GF-D8 (cell line): Measurements from ENCODE around the gene SEMA3B.

Experiments used
- DNase-seq: peaks from one replicate; lab custom pipeline; 2025; lab: John Stamatoyannopoulos, UW

The SEMA3B gene

GRCh38 chr3:50317300-50317699, 48.4 kb downstream of the SEMA3B start:
- DNase-seq, result no peak

GRCh38 chr3:50318163-50318562, 49.2 kb downstream of the SEMA3B start:
- DNase-seq, result no peak

- no peak for DNase-seq
Observed at GRCh38 chr3:50318615-50319014, 49.7 kb downstream of the SEMA3B start.

GRCh38 chr3:50319181-50319893, 50.4 kb downstream of the SEMA3B start:
- no peak for DNase-seq

DNA sequence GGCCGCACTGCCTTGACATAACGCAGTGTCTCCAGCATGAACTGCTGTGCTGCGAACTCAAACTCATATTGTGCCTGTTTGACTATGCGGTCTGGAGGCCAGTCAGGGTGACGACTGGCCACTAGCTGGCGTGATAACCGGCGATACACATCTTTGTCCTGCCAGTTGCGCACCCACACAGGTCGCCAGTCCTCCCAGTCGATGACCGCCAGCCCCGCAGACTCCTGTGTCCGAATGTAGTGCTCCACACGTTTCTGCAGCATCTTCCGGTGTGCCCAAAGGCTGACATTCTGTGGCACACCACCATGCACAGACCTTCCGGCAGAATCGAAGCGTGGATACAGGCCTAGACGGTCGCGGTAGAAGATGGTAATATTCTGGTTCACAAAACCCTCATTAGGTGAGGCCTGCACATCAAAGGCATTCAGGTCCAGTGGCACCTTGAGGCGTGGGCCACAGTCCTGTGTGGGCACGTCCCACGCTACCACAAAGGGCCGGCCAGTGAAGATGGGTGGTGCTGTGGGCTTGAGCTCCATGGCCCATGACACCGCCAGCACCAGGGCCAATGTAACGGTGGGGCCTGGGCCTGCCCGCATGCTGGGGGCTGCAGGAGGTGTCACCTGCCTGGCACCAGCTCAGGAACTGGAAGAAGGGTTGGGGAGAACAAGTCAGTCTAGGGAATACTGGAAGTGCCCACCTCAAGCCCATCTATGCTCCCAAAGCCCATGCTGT, 51.1 kb downstream of the SEMA3B start:
- no peak for DNase-seq

- DNase-seq, result no peak
Observed at GRCh38 chr3:50320853-50321335, 51.9 kb downstream of the SEMA3B start.

DNA sequence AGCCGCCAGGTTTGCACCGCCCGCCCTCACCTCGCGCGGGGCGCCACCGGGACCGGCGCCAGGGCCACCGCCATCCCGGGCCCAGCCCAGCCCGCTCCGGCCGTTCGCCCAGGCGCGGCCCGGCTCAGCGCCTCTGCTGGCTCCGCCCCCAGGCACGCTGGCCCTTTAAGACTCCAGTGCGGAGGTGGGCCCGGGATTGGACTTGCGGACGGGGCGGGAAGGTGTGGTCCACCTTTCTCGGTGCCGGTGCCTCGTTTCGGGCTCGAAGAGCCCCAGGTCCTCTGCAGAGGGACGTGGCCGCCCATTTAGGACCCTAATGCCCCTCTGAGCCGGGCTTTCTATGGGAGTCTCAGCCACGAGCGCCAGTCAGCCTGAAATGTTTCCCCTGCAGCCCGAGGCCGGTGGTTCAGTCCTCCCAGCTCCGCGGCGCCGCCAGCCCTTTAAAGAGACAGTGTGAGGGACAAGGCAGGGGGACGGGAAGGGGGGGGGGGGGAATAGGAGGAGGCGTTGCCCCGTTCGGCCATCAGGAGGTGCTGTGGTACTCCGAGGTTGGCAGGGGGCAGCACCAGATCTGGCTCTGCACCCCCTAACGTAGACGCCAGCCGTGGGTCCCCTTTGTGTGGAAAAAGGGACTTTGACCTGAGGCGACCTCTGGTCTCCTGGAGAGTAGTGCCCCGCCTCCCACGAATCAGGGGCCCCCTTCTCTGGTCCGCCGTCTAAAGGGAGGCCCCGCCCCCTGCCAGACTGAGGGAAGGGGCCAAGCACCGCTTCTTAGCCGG, 52.6 kb downstream of the SEMA3B start:
- DNase-seq, result peak; percentile 60

DNA sequence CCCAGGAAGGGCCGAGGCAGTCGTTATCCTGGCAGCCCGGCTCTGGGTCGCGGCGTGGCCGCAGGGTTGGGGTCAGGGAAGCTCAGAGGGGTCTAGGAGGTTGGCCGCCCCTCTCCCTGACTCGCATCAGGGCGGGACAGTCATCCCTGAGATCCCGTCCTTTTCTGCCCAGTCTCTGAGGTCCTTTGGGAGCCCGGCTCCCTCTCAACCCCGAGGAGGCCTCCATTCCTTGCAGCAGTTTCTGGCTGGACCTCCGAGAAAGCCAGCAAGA, 53.1 kb downstream of the SEMA3B start:
- DNase-seq, result no peak

DNA sequence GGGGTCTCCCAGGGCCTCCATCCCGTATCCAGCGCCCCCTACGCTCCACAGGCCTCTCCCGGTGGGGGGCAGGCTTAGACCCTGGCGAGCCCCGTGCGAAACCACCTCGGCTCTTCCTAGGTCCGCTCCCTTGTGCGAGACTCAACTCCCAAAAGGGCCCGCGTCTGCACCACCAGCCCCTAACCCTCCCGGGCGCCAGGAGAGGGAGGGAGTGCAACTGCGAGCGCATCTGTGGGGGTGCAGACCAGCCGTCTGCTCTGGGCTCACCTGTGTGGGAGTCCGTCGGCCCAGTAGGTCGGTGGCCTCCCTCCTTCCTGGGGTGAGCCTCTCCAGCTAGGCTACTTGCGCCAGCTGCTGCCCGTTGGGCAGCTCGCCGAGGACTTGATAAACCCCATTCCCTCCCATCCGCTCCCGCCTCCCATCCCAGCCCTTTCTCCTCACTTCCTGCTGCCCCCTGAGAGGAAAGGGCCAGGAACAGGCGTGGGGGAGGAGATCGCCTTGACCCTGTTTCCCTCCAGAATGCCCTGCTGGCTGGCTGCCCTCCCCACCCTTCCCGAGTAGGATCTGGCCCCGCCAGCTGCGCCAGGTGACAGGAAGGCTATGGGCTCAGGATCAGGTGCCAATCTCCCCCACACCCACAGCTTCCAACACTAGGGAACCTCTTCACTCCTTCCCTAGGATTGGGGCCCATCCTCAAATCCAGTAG, 53.6 kb downstream of the SEMA3B start, which contains the start of gene HYAL2:
Gene HYAL2, minus strand, starts transcription at position 360 of the 706 bp plus-strand sequence. CDS start 2,256 bp downstream, outside the sequence.
- no peak for DNase-seq

GRCh38 chr3:50323092-50323600, 54.2 kb downstream of the SEMA3B start:
- no peak for DNase-seq

- no peak for DNase-seq
Observed at GRCh38 chr3:50323614-50324199, 54.8 kb downstream of the SEMA3B start.

- DNase-seq, result peak; percentile 32
Observed at GRCh38 chr3:50324351-50325112, 55.6 kb downstream of the SEMA3B start.

DNA sequence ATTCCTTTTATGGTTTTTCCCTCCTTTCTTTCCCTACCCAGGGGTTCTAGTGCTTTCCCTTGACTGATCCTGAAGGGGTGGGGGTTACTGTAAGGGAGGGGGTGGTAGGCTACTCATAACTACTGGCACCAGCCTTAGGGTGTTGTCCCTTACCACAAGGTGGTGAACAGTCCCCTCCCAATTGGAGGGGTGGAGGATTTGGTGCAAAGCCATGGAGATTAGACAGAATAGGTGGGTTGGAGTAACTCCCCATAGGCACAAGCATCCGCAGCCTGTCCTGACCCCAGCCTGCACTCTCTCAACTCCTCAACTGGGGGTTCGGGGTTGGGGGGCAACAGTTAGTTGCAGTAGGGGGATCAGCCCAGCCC, 56.1 kb downstream of the SEMA3B start:
- DNase-seq, result no peak

DNA sequence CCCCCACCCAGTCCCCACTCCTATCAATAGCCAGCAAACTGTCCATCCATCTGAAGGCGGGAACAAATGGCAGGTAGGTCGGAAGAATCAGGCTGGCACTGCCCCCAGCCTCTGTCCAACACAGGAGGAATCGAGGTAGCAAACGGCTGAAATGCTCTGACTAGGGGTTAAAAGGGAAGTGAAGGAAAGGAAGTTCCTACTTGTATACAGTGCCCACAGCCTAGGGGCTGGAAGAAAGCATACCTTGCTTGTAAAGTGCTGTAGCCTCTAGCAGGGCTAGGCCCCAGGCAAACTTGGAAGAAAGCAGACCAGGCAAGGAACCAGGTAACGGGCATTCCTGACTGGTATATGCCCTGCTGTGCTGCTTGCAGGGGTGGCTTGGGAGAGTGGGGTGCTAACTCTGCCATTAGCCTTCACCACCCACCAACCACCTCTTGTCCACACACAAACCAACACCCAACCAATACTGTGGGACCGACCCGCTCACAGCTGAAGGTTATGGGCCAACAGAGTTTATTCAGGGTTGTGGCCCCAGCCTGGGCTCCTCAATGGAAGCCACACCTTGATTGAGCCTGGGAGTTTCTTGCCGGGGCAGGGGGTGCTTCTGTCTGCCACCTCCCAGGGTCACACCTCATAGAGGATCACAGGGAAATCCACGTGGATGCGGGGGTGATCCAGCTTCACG, 56.7 kb downstream of the SEMA3B start:
- DNase-seq, result no peak

DNA sequence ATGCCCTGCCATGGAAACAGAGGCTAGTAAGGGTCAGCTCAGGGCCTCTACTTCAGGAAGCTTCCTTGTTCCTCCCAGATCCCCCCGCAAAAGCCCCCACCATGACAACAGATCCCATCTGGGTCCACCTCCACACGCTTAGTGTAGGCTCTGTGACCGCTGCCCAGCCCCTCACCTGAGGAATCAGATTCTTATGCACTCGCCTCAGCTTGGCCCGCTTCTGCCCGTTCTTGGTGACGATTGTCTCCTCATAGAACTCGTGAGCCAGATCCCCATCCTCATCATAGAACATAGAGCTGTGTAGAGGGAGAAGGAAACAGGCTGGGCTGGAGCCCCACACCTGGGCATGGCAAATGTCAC, 57.2 kb downstream of the SEMA3B start:
- no peak for DNase-seq

DNA sequence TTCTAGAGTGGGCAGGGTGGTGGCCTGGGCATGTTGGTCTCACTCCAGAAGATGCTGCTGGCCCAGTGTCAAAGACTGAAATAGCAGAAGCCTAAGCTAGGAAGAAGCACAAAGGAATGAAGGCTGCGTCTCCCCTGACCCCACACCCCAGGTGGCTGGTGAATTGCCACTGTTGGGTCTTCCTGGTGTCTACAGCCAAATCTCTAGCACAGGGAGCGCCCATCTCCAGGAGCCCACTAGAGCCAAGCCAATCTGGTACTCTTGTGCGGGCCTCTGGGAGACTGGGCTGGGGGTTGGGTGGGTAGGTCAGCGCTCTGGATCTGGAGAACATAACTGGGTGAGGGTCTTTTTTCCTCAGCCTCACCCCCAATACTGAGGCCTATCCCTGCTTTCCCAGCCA, 58.2 kb downstream of the SEMA3B start:
- no peak for DNase-seq
